Endothelial cell of umbilical vein (primary cell): ENCODE results near the gene BZW2. TPM values are rescaled to one million over a fixed set of nuclear protein-coding genes. Genes with fewer than 3 reads are reported as not detected.

Experiments
- BruUV-seq: library from RNA; stranded (reverse); fragments of 400-500 nt; replicated peaks from 2 replicates; lab custom pipeline; 2021; lab: Mats Ljungman, UMichigan
- CTCF ChIA-PET: fragments of 300-600, 350-600 bp; sonication (Branson Sonifier 250); formaldehyde crosslinking; loops from one replicate; lab custom pipeline; 2021; ENCODE audit warnings: antibody characterized with exemption, inconsistent platforms; lab: Charles Lee
- POLR2A ChIA-PET: fragments of 300-600, 350-600 bp; sonication (Branson Sonifier 250); formaldehyde crosslinking; loops from one replicate; lab custom pipeline; 2021; ENCODE audit warnings: antibody characterized with exemption, inconsistent platforms; lab: Charles Lee
- DNase-seq: peaks from one replicate; pipeline ENCODE4 v3.0.0-alpha.2; 2011; ENCODE audit warnings: low read depth, low spot score
- FAIRE-seq: peaks from 2 replicates; lab custom pipeline; 2011; peaks lifted over from hg19 to GRCh38; lab: Jason Lieb, UNC
- H2AFZ ChIP-seq: 2 replicates; pipeline ENCODE4 v1.6.0; 2012; ENCODE audit warnings: low read depth, low read length, control low read depth, inconsistent platforms
- H3K27ac ChIP-seq: 2 replicates; pipeline ENCODE4 v1.5.1; 2011; ENCODE audit warnings: low read depth, mild to moderate bottlenecking, control low read depth, low read length, moderate library complexity; ENCODE audit not compliant: insufficient read depth
- H3K27me3 ChIP-seq, 2 experiments: 2 replicates each; pipeline versions ENCODE4 v1.6.0 to v1.6.1; 2011; ENCODE audit warnings: low read length in 2 of 2, mixed read lengths in 1 of 2; ENCODE audit not compliant: control insufficient read depth in 2 of 2, insufficient read depth in 2 of 2
- H3K36me3 ChIP-seq, 2 experiments: 2 replicates in 1 of 2; 3 replicates in 1 of 2; pipeline ENCODE4 v1.5.1; 2011; ENCODE audit warnings: low read length in 2 of 2, mild to moderate bottlenecking in 1 of 2, moderate library complexity in 1 of 2; ENCODE audit not compliant: control insufficient read depth in 2 of 2, insufficient read depth in 2 of 2; ENCODE audit errors: extremely low read depth in 1 of 2
- H3K4me1 ChIP-seq: 3 replicates; pipeline ENCODE4 v1.5.1; 2011; ENCODE audit warnings: mild to moderate bottlenecking, low read length; ENCODE audit not compliant: control insufficient read depth, insufficient read depth; ENCODE audit errors: extremely low read depth
- H3K4me2 ChIP-seq: 2 replicates; pipeline ENCODE4 v1.6.1; 2011; ENCODE audit warnings: low read length, control low read depth, mixed read lengths; ENCODE audit not compliant: insufficient read depth
- H3K4me3 ChIP-seq, 3 experiments: fragments of 200-600 bp in 1 of 3; sonication (generic), shearing (Covaris generic) in 1 of 3; replicated peaks in 1 of 3; 2 replicates each; pipeline ENCODE4 v1.5.1; 2011 to 2016; ENCODE audit warnings: control low read depth in 3 of 3, low read length in 3 of 3, mild to moderate bottlenecking in 2 of 3, inconsistent platforms in 1 of 3, low read depth in 1 of 3, moderate library complexity in 1 of 3; ENCODE audit not compliant: insufficient read depth in 1 of 3
- H3K79me2 ChIP-seq: 2 replicates; pipeline ENCODE4 v1.6.0; 2012; ENCODE audit warnings: low read length, inconsistent platforms; ENCODE audit not compliant: control insufficient read depth, insufficient read depth
- H3K9ac ChIP-seq: replicated peaks from 2 replicates; pipeline ENCODE3; 2011; ENCODE audit warnings: low read length, control low read depth; ENCODE audit not compliant: insufficient read depth; ENCODE audit errors: extremely low read depth
- H3K9me1 ChIP-seq: replicated peaks from 3 replicates; pipeline ENCODE4 v1.6.0; 2011; ENCODE audit warnings: mild to moderate bottlenecking, low read length; ENCODE audit not compliant: control insufficient read depth, insufficient read depth; ENCODE audit errors: extremely low read depth
- H3K9me3 ChIP-seq: replicated peaks from 2 replicates; pipeline ENCODE4 v1.5.1; 2012; ENCODE audit warnings: low read length, inconsistent platforms; ENCODE audit not compliant: control insufficient read depth, insufficient read depth
- H4K20me1 ChIP-seq: replicated peaks from 2 replicates; pipeline ENCODE3; 2011; ENCODE audit warnings: mild to moderate bottlenecking, low read length; ENCODE audit not compliant: control insufficient read depth, insufficient read depth; ENCODE audit errors: extremely low read depth
- EZH2 ChIP-seq: IDR thresholded peaks from 2 replicates; pipeline ENCODE4 v1.6.1; 2012; ENCODE audit warnings: borderline replicate concordance, low read depth, mild to moderate bottlenecking, moderate library complexity, low read length, inconsistent platforms; ENCODE audit not compliant: severe bottlenecking
- FOS ChIP-seq: IDR thresholded peaks from 2 replicates; pipeline ENCODE4 v1.6.1; 2011; ENCODE audit warnings: mild to moderate bottlenecking, low read length, moderate library complexity, borderline replicate concordance; ENCODE audit not compliant: insufficient read depth
- GATA2 ChIP-seq: IDR thresholded peaks from 2 replicates; pipeline ENCODE4 v1.7.0; 2011; ENCODE audit warnings: low read depth, mild to moderate bottlenecking, moderate library complexity, mixed read lengths, low read length; ENCODE audit not compliant: insufficient read length, insufficient read depth
- JUN ChIP-seq: IDR thresholded peaks from 2 replicates; pipeline ENCODE4 v1.6.1; 2011; ENCODE audit warnings: borderline replicate concordance, low read depth; ENCODE audit not compliant: insufficient read length, insufficient read depth
- MYC ChIP-seq: IDR thresholded peaks from one replicate; pipeline ENCODE4 v1.6.1; 2011; ENCODE audit warnings: mild to moderate bottlenecking, low read depth, low read length
- POLR2A ChIP-seq: IDR thresholded peaks from 2 replicates; pipeline ENCODE4 v1.6.1; 2012; ENCODE audit warnings: low read depth, mild to moderate bottlenecking, control low read depth, low read length
- POLR2AphosphoS5 ChIP-seq: IDR thresholded peaks from 2 replicates; pipeline ENCODE4 v1.6.1; 2012; ENCODE audit warnings: low read depth, mild to moderate bottlenecking, control low read depth, low read length, moderate library complexity; ENCODE audit not compliant: insufficient read depth
- dilution Hi-C: fragments of 300-500 bp; cut with MboI; formaldehyde crosslinking; loops from one replicate; pipeline ENCODE4 v1.15.0; 2019; ENCODE audit warnings: low sequenced_read_pairs; ENCODE audit not compliant: extremely low pct_ligation_motif_present
- intact Hi-C: fragments of 100-400 bp; cut with micrococcal nuclease; formaldehyde crosslinking; loops from one replicate; pipeline ENCODE4 v1.10.0; 2022
- polyA plus RNA-seq, 4 experiments: library from polyadenylated mRNA; depleted of rRNA in 3 of 4; stranded (reverse) in 3 of 4; unstranded in 1 of 4; fragments of >200 nt; gene quantifications; 2 replicates each; pipeline versions ENCODE4 v1.2.1 to v1.2.3, GENCODE V29; 2011 to 2012; ENCODE audit warnings: missing spikeins in 1 of 4
- total RNA-seq: library from RNA; stranded (reverse); gene quantifications from 2 replicates; pipeline ENCODE4 v1.2.3, GENCODE V29; 2021
- TF ChIP-seq, protein P1 (sequence below): IDR thresholded peaks from 2 replicates; pipeline ENCODE4 v1.6.1; 2011; ENCODE audit not compliant: insufficient read depth, insufficient read length
- TF ChIP-seq, protein P2 (sequence below), 2 donors: IDR thresholded peaks; 1 replicate in 1 of 2; 2 replicates in 1 of 2; pipeline ENCODE4 v1.5.1; 2011; ENCODE audit warnings: low read length in 2 of 2, mild to moderate bottlenecking in 2 of 2, moderate library complexity in 2 of 2, control low read depth in 1 of 2, inconsistent platforms in 1 of 2, low read depth in 1 of 2; ENCODE audit not compliant: insufficient read depth in 1 of 2; ENCODE audit errors: extremely low read depth in 1 of 2

Gene BZW2
- total and polyA plus RNA-seq, 2 donors (not counting 3 experiments of a cell fraction or from before 2014, with no cell fraction given), result 39.7 to 106 TPM

DNA sequence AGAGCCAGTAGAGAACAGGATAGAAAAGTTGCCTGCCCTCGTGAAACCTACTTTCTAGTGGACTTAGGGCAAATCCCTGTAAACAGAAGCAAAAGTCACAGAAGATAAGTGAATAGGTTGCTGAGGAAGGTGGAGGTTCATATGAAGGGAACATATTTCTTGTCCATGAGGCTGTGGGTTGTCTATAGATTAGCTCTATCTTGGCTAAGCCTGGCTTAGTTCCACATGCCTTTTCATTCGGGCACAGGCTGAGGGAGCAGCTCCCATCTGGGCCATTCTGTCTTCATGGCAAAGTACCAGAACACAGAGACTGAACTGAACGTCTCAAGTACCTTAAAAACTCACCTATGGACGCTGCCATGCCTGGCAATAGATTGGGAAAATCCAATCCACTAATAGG, 45.3 kb downstream of the BZW2 start:
- FAIRE-seq (no peak), DNase-seq (no peak)
- Histone ChIP-seq H3K27me3 (no peaks in the 10 kb centered on the region), H3K9me3 (no peaks in the 10 kb centered on the region), H3K36me3 (peaks cover 9 to 23% of the 10 kb centered on the region in 2 experiments), H3K4me1 (no peaks in the 10 kb centered on the region), H3K9ac (no peak overlapping the region), H3K4me2 (no peak overlapping the region), H3K27ac (no peak overlapping the region), H3K4me3 (no peak overlapping the region), H3K79me2 (no peaks in the 10 kb centered on the region), H4K20me1 (no peaks in the 10 kb centered on the region), H3K9me1 (no peaks in the 10 kb centered on the region), H2AFZ (no peak overlapping the region)
- ChIA-PET CTCF (no interaction called here), POLR2A (no interaction called here)
- intact Hi-C loops, result no loop called here
- dilution Hi-C loops, result no loop called here
- TF ChIP-seq, protein P1, sequence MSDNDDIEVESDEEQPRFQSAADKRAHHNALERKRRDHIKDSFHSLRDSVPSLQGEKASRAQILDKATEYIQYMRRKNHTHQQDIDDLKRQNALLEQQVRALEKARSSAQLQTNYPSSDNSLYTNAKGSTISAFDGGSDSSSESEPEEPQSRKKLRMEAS, result no peak
- TF ChIP-seq MYC (no peak), FOS (no peak), JUN (no peak), GATA2 (no peak), POLR2A (no peak), POLR2AphosphoS5 (no peak), EZH2 (no peak)
- TF ChIP-seq, protein P2, sequence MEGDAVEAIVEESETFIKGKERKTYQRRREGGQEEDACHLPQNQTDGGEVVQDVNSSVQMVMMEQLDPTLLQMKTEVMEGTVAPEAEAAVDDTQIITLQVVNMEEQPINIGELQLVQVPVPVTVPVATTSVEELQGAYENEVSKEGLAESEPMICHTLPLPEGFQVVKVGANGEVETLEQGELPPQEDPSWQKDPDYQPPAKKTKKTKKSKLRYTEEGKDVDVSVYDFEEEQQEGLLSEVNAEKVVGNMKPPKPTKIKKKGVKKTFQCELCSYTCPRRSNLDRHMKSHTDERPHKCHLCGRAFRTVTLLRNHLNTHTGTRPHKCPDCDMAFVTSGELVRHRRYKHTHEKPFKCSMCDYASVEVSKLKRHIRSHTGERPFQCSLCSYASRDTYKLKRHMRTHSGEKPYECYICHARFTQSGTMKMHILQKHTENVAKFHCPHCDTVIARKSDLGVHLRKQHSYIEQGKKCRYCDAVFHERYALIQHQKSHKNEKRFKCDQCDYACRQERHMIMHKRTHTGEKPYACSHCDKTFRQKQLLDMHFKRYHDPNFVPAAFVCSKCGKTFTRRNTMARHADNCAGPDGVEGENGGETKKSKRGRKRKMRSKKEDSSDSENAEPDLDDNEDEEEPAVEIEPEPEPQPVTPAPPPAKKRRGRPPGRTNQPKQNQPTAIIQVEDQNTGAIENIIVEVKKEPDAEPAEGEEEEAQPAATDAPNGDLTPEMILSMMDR (IDR thresholded peaks at IDR 0.05; ENCODE audit: extremely low read depth in 1 of 2, insufficient read depth in 1 of 2, low read depth in 1 of 2, low read length in 2 of 2), result no peak
- BruUV-seq, result no TSS peak
